Measurements from ENCODE around the gene NOL6.
"Not testable (repeated sequence)": the region's sequence is repeated elsewhere in the genome, so short reads cannot be mapped to it uniquely, and the experiment has no call there.

NOL6 gene

DNA sequence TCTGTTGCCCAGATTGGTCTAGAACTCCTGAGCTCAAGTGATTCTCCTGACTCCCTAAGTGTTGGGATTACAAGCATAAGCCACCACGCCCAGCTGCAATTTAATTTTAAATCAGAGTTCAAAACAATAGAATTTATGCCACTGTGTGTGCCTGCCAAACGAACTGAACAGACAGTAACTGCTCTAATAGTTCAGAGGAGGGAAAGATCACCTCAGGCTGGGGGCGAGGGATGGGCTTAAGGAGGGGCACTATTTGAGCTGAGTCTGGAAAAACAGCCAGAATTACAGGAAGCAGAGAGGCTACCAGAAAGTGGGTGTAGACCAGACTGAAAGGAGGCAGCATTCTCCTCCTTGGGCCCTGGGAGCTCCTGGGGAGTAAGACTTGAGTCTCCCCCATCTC is 12.2 kb downstream of the NOL6 start:
- no peak overlapping the region for H3K27ac ChIP-seq
- TF ChIP-seq, protein P1, sequence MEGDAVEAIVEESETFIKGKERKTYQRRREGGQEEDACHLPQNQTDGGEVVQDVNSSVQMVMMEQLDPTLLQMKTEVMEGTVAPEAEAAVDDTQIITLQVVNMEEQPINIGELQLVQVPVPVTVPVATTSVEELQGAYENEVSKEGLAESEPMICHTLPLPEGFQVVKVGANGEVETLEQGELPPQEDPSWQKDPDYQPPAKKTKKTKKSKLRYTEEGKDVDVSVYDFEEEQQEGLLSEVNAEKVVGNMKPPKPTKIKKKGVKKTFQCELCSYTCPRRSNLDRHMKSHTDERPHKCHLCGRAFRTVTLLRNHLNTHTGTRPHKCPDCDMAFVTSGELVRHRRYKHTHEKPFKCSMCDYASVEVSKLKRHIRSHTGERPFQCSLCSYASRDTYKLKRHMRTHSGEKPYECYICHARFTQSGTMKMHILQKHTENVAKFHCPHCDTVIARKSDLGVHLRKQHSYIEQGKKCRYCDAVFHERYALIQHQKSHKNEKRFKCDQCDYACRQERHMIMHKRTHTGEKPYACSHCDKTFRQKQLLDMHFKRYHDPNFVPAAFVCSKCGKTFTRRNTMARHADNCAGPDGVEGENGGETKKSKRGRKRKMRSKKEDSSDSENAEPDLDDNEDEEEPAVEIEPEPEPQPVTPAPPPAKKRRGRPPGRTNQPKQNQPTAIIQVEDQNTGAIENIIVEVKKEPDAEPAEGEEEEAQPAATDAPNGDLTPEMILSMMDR (conservative IDR thresholded peaks at IDR 0.05), result no peak
- TF ChIP-seq ZFX (IDR thresholded peaks at IDR 0.05), result no peak

DNA sequence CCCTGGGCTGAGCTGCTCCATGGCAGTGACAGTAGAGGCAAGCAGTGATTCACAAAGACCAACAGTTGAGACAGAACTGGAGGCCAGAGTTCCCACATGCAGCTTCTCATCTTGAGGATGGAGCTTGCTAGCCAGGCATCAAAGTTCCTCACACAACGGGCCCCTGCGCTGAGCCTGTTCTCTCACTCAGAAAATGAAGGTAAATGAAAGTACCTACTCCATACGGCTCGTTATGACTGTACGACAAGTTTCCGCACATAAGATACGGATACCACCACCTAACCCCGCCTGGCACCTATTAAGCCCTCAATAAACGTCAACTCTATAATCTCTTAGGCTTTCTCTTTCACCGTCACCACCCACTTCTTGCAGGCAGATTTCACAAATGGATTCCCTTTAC is 12.9 kb downstream of the NOL6 start:
- TF ChIP-seq, protein P1 (conservative IDR thresholded peaks at IDR 0.05), result no peak
- TF ChIP-seq ZFX (IDR thresholded peaks at IDR 0.05), result no peak
- H3K27ac ChIP-seq, result no peak overlapping the region

DNA sequence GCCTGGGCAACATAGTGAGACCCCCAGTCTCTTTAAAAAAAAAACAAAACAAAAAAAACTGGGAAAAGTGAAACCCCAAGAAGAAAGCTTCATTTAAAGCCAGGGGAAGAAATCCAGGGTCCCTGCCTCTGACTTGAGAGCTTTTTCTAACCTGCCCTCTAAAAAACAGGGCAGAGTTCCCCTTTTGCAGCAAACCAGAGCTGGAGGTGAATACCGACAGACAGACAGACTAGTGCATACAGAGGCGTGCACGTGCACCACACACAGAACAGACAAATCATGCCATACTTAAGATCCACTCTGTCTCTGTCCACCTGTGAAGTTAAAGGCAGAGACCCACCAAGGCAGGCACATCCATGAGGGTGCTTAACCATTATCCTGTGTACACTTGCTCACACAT is 14.6 kb downstream of the NOL6 start:
- no peak overlapping the region for H3K27ac ChIP-seq
- TF ChIP-seq, protein P1 (conservative IDR thresholded peaks at IDR 0.05), result no peak
- no peak for TF ChIP-seq ZFX (IDR thresholded peaks at IDR 0.05)

DNA sequence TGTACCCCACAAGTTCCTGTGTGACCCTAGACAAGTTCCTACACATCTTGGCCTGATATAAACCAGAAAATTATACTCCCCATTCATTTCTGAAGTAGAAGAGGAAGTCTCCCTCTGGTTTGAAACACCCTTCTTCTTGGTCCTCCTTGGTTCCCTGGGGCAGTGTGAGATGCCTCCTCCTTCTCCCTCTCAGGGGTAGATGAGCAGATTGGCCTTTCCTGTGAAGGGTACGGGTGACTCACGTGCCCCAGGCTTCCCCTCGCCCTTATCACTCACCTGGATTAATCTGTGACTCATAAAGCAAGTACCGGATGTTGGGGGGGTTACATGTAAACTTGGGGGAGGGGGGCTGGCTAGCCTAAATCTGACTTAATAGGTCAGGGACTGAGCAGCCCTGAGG is 15.3 kb downstream of the NOL6 start:
- TF ChIP-seq, protein P1 (conservative IDR thresholded peaks at IDR 0.05), result no peak
- no peak for TF ChIP-seq ZFX (IDR thresholded peaks at IDR 0.05)
- no peak overlapping the region for H3K27ac ChIP-seq

DNA sequence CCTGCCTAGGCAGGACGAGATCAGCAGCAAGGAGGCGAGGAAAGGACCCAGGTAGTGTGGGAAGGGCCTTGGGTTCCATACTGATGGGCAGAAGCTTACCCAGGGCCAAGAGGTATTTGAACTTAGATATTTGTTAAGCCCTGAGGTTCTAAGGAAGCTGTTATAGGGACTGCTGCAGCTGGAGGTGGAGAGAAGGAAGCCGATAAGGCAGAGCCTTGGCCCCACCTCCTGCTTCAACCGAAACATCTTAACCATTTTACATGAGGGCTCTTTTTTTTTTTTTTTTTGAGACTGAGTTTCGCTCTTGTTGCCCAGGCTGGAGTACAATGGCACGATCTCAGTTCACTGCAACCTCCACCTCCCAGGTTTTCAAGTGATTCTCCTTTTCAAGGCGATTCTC is 17.8 kb downstream of the NOL6 start:
- H3K27ac ChIP-seq, result no peak overlapping the region
- TF ChIP-seq, protein P1 (conservative IDR thresholded peaks at IDR 0.05), result no peak
- no peak for TF ChIP-seq ZFX (IDR thresholded peaks at IDR 0.05)

- not testable (repeated sequence) for H3K27ac ChIP-seq
Observed at GRCh38 chr9:33455456-33455855, 18.3 kb downstream of the NOL6 start.

GRCh38 chr9:33454661-33455026 is 19.1 kb downstream of the NOL6 start:
- H3K27ac ChIP-seq, result not testable (repeated sequence)

DNA sequence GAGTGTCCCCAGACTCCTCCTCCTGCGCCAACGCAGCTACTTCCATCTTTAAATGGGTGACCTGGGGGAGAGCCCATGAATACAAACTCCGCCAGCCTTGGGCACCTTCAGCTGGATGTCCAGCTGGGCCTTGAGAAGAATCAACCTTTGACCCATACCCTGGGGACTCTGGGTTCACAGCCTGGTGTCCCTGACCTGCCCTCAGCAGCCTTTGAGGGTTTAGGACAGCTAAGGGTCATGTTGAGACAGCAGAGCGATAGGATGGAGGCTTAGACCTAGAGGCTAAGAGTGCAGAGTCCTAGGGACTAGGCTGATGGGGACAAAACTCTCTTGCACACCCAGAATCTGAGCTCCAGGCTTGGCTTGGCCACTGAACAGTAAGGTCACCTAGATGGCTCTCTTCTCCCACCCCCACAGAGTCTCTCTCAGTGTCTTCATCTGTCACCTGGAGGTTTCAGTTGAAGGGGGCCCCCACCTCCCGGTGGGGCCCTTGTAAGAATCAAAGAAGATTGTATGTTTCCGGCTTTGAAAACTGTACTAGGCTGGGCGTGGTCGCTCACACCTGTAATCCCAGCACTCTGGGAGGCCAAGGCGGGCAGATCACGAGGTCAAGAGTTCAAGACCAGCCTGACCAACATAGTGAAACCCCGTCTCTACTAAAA is 19.6 kb downstream of the NOL6 start:
- H3K27ac ChIP-seq, result no peak overlapping the region
- TF ChIP-seq ZFX (IDR thresholded peaks at IDR 0.05), result no peak
- TF ChIP-seq, protein P1 (conservative IDR thresholded peaks at IDR 0.05), result no peak
